ENCODE results near the gene HSP90AB1. TPM values are rescaled to one million over a fixed set of nuclear protein-coding genes. Genes with fewer than 3 reads are reported as not detected.

HSP90AB1 gene
- polyA plus RNA-seq, 1 experiment, result 943 TPM

- ChIA-PET CTCF (interaction anchor here (0.6 to 6.0 kb wide), 7 partner anchors 15 to 69 kb away, joined by 4 to 93 read pairs (median 6); partner anchors contain the start of gene AARS2), POLR2A (no interaction called here)
- no peak for DNase-seq (ENCODE audit: low read depth, low spot score)
- no peaks in the 10 kb centered on the region; the same call in 1 of the 2 replicates for H3K9me3 ChIP-seq (ENCODE audit: control insufficient read depth, insufficient read depth, low read length)
- H3K27me3 ChIP-seq (ENCODE audit: control insufficient read depth, insufficient read depth, low read length), result peaks cover 55% of the 10 kb centered on the region
- no peak overlapping the region for H3K4me3 ChIP-seq (ENCODE audit: low read depth, low read length)
- no peak for TF ChIP-seq CTCF (IDR thresholded peaks at IDR 0.05; ENCODE audit: low read depth, low read length)
- H3K27ac ChIP-seq (ENCODE audit: low read depth, low read length), result no peak overlapping the region
Measured at GRCh38 chr6:44269178-44269920, 22.4 kb downstream of the HSP90AB1 start.

GRCh38 chr6:44269921-44270525, 23.1 kb downstream of the HSP90AB1 start, which contains the start of gene TMEM151B:
TSS of gene TMEM151B (plus strand) at chr6:44270450. CDS start at chr6:44270743, 293 bp downstream.
- CTCF ChIA-PET, result interaction anchor here (0.6 to 6.0 kb wide), 5 partner anchors 33 to 68 kb away, joined by 5 to 93 read pairs (median 6); partner anchors contain the start of gene AARS2
- POLR2A ChIA-PET, result interaction anchor here (0.6 kb wide), 1 partner anchor 13 kb away, joined by 3 read pairs; no protein-coding TSS in a partner anchor
- Histone ChIP-seq H3K9me3 (ENCODE audit: control insufficient read depth, insufficient read depth, low read length) (no peaks in the 10 kb centered on the region; the same call in 1 of the 2 replicates), H3K4me3 (ENCODE audit: low read depth, low read length) (peak within 1 kb of the TSS; percentile 22; the same call in 1 of the 2 replicates), H3K27me3 (ENCODE audit: control insufficient read depth, insufficient read depth, low read length) (peaks cover 58% of the 10 kb centered on the region), H3K27ac (ENCODE audit: low read depth, low read length) (no peak within 1 kb of the TSS)
- no peak for DNase-seq (ENCODE audit: low read depth, low spot score)
- TF ChIP-seq CTCF (IDR thresholded peaks at IDR 0.05; ENCODE audit: low read depth, low read length), result no peak

GRCh38 chr6:44270526-44271405, 23.9 kb downstream of the HSP90AB1 start:
- CTCF ChIA-PET, result interaction anchor here (0.6 to 6.0 kb wide), 4 partner anchors 24 to 83 kb away, joined by 3 to 93 read pairs (median 5); partner anchors contain the start of gene AARS2
- H3K4me3 ChIP-seq (ENCODE audit: low read depth, low read length), result peak overlapping the region; percentile 22; the same call in 1 of the 2 replicates

GRCh38 chr6:44271406-44271723, 24.5 kb downstream of the HSP90AB1 start:
- DNase-seq (ENCODE audit: low read depth, low spot score), result no peak
- ChIA-PET POLR2A (no interaction called here), CTCF (interaction anchor here (6.0 kb wide), 1 partner anchor 67 kb away, joined by 93 read pairs; no protein-coding TSS in a partner anchor)
- no peak overlapping the region for H3K4me3 ChIP-seq (ENCODE audit: low read depth, low read length)
- H3K27me3 ChIP-seq (ENCODE audit: control insufficient read depth, insufficient read depth, low read length), result peaks cover 65% of the 10 kb centered on the region
- H3K27ac ChIP-seq (ENCODE audit: low read depth, low read length), result no peak overlapping the region
- peaks cover 5% of the 10 kb centered on the region; the same call in 1 of the 2 replicates for H3K9me3 ChIP-seq (ENCODE audit: control insufficient read depth, insufficient read depth, low read length)
- no peak for TF ChIP-seq CTCF (IDR thresholded peaks at IDR 0.05; ENCODE audit: low read depth, low read length)

More at GRCh38 chr6:44270526-44271405, 23.9 kb downstream of the HSP90AB1 start:
- Histone ChIP-seq H3K9me3 (ENCODE audit: control insufficient read depth, insufficient read depth, low read length) (peaks cover 5% of the 10 kb centered on the region; the same call in 1 of the 2 replicates), H3K27ac (ENCODE audit: low read depth, low read length) (no peak overlapping the region), H3K27me3 (ENCODE audit: control insufficient read depth, insufficient read depth, low read length) (peaks cover 63% of the 10 kb centered on the region)
- POLR2A ChIA-PET, result interaction anchor here (0.5 to 0.6 kb wide), 2 partner anchors 14 to 159 kb away, joined by 3 read pairs; no protein-coding TSS in a partner anchor
- TF ChIP-seq CTCF (IDR thresholded peaks at IDR 0.05; ENCODE audit: low read depth, low read length), result no peak
- DNase-seq (ENCODE audit: low read depth, low spot score), result no peak
